Glutamatergic neuron (in vitro differentiated cells): ENCODE measurements around the gene LTBP3. TPM values are rescaled to one million over a fixed set of nuclear protein-coding genes. Genes with fewer than 3 reads are reported as not detected.

Source experiments
- DNase-seq: peaks from one replicate; pipeline ENCODE4 v3.0.0; 2022
- H3K27ac Mint-ChIP-seq: one replicate; pipeline ENCODE4 v1.8.0; 2020; ENCODE audit warnings: mild to moderate bottlenecking, mixed read lengths, inconsistent platforms; ENCODE audit not compliant: unreplicated experiment
- H3K27me3 Mint-ChIP-seq: one replicate; pipeline ENCODE4 v1.8.0; 2020; ENCODE audit warnings: mild to moderate bottlenecking, moderate library complexity, mixed read lengths, inconsistent platforms; ENCODE audit not compliant: unreplicated experiment
- H3K36me3 Mint-ChIP-seq: one replicate; pipeline ENCODE4 v1.8.0; 2020; ENCODE audit warnings: mild to moderate bottlenecking, mixed read lengths, inconsistent platforms; ENCODE audit not compliant: unreplicated experiment
- H3K4me1 Mint-ChIP-seq: one replicate; pipeline ENCODE4 v1.8.0; 2020; ENCODE audit warnings: mild to moderate bottlenecking, low read depth, mixed read lengths, inconsistent platforms; ENCODE audit not compliant: unreplicated experiment
- H3K4me3 Mint-ChIP-seq: one replicate; pipeline ENCODE4 v1.8.0; 2020; ENCODE audit warnings: mild to moderate bottlenecking, mixed read lengths, inconsistent platforms; ENCODE audit not compliant: unreplicated experiment
- H3K9me3 Mint-ChIP-seq: one replicate; pipeline ENCODE4 v1.8.0; 2020; ENCODE audit warnings: mild to moderate bottlenecking, moderate library complexity, mixed read lengths, inconsistent platforms; ENCODE audit not compliant: unreplicated experiment
- CTCF ChIP-seq: fragments of 200-600 bp; sonication (generic); IDR thresholded peaks from one replicate; pipeline ENCODE4 v1.5.0; 2021; ENCODE audit not compliant: partially characterized antibody, unreplicated experiment
- long read RNA-seq: library from polyadenylated mRNA; unstranded; transcript quantifications from one replicate; pipeline ENCODE4 v2.0.0, GENCODE V29; 2020; ENCODE audit not compliant: unreplicated experiment
- total RNA-seq: library from RNA; stranded (reverse); fragmentation: NEBNext Ultra II Directional; extraction: Animal tissue kit (Norgen Biotek cat#: 25700); gene quantifications from one replicate; pipeline ENCODE4 v1.2.1, GENCODE V29; 2021; ENCODE audit not compliant: unreplicated experiment

The LTBP3 gene
- total RNA-seq, result 2.5 TPM
- long read RNA-seq, partial matches to known transcripts, result 1 of 2 reads
- long read RNA-seq, other reads (novel, unspliced or antisense), result 0 of 2 reads

GRCh38 chr11:65558002-65558929 is at the start of gene LTBP3:
TSS of gene LTBP3 (minus strand) at chr11:65558359. CDS start at chr11:65557959, 400 bp downstream.
- peaks cover 8% of the 10 kb centered on the region for H3K9me3 Mint-ChIP-seq
- no peaks in the 10 kb centered on the region for H3K36me3 Mint-ChIP-seq
- TF ChIP-seq CTCF, result no peak
- peak within 1 kb of the TSS; percentile 76 for H3K4me3 Mint-ChIP-seq
- DNase-seq, result no peak
- H3K27ac Mint-ChIP-seq, result no peak within 1 kb of the TSS
- peaks cover 14% of the 10 kb centered on the region for H3K27me3 Mint-ChIP-seq
- peaks cover 11% of the 10 kb centered on the region for H3K4me1 Mint-ChIP-seq

GRCh38 chr11:65606876-65607613 is 48.9 kb upstream of the LTBP3 start:
- Mint-ChIP-seq H3K4me3 (peak overlapping the region; percentile 75), H3K27me3 (peaks cover 8% of the 10 kb centered on the region), H3K27ac (no peak overlapping the region), H3K4me1 (peaks cover 34% of the 10 kb centered on the region), H3K9me3 (peaks cover 4% of the 10 kb centered on the region), H3K36me3 (no peaks in the 10 kb centered on the region)
- no peak for TF ChIP-seq CTCF
- peak; percentile 94 for DNase-seq

GRCh38 chr11:65604258-65604657 is 46.1 kb upstream of the LTBP3 start:
- Mint-ChIP-seq H3K36me3 (no peaks in the 10 kb centered on the region), H3K27ac (peak overlapping the region; percentile 88), H3K27me3 (peaks cover 10% of the 10 kb centered on the region), H3K9me3 (no peaks in the 10 kb centered on the region), H3K4me1 (peaks cover 25% of the 10 kb centered on the region), H3K4me3 (peak overlapping the region; percentile 62)
- peak; percentile 60 for DNase-seq
- TF ChIP-seq CTCF, result no peak

GRCh38 chr11:65599955-65600246 is 41.7 kb upstream of the LTBP3 start:
- Mint-ChIP-seq H3K27ac (no peak overlapping the region), H3K9me3 (peaks cover under 1% of the 10 kb centered on the region), H3K27me3 (peaks cover 5% of the 10 kb centered on the region), H3K36me3 (no peaks in the 10 kb centered on the region), H3K4me3 (no peak overlapping the region), H3K4me1 (peaks cover 16% of the 10 kb centered on the region)
- no peak for DNase-seq
- TF ChIP-seq CTCF, result no peak
